ENCODE data around the gene PPP2R1A.

The PPP2R1A gene

DNA sequence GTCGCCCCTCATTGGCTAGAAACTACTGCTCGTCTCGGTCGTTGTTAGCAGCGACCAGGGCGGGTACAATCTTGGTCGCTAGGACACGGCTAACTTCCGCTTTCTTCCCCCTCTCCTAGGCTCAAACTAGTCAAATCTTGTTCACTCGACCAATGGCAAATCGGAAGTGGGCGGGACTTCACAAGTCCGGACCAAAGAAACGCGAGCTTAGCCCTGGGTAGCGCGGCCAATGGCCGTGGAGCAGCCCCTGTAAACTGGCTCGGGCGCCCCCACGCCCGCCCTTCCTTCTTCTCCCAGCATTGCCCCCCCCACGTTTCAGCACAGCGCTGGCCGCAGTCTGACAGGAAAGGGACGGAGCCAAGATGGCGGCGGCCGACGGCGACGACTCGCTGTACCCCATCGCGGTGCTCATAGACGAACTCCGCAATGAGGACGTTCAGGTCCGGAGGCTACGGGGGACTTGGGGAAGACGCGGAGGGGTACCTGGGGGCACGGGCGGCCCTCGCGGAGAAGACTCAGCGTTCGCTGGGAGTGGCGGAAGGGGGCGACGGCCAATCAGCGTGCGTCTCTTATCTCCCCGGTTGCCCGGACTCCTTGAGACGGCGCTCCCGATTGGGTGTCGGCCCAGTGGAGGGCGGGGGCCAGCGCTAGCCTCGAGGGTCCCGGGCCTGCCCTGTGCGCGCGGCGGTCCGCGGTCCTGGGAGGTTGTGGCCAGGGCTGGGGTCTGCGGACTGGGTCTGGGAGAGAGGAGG is at the start of gene PPP2R1A:
Gene PPP2R1A, plus strand, starts transcription at position 318 of the 752 bp plus-strand sequence. Its CDS starts 45 bp downstream, at position 363.
- in situ Hi-C loops (cut with HindIII; ENCODE audit: low sequenced_read_pairs): no loop called here

DNA sequence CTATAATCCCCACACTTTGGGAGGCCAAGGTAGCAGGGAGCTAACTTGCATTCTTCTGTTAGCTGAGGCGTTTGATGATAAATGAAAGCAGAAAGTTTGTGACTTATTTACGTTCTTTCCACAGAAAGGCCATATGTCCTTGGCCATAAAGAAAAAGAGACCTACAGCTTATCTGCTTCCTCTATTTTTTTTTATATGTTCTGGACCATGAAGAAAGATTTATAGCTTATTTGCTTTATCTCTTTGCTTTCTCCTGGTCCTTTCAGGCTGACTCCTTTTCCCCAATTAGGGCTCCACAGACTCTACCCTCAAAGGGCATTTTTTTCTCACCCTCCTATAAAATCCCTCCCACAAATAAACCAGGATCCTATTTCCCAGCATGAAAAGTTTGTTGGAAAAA is 48.6 kb upstream of the PPP2R1A start:
- in situ Hi-C loops (cut with HindIII; ENCODE audit: low sequenced_read_pairs): no loop called here

DNA sequence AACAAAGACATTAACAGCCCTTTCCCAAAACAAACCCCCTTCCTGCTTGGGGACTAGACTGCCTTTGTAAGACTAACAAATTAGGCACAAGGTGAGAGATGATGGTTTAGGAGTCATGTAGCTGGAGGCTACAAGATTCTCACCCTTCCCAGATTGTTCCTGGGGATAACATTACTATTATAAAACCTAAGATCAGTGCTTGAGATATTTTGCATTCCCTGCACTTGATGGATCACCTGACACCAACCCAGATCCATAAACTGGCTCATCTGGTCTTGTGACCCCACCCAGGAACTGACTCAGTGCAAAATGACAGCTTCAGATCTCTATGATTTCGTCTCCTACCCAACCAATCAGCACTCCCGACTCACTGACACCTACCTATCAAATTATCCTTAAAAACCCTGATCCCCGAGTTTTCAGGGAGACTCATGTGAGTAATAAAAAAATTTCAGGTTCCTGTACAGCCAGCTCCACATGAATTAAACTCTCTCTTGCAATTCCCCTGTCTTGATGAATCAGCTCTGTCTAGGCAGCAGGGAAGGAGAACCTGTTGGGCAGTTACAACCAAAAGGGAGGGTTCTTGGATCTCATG is 47.8 kb upstream of the PPP2R1A start:
- in situ Hi-C loops (cut with HindIII; ENCODE audit: low sequenced_read_pairs): no loop called here

DNA sequence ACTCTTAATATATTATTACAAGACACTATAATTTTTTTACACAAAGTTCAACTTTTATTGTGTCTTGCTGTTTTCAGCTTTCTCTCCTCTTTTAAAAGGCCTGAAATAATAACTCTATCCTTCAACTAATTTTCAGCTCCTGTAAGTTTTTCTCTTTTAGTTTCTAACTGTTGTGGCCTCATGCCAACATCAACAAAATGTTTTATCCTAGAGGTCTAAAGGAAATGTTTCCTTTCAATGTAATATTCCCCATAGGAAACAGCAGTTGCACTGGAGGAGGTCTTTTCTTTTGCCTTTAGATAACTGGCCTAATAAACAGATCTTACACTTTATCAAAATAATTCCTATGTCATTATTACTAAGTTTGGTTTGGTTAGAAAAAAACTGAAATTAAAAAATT is 41.6 kb upstream of the PPP2R1A start:
- in situ Hi-C loops (cut with HindIII; ENCODE audit: low sequenced_read_pairs): no loop called here

DNA sequence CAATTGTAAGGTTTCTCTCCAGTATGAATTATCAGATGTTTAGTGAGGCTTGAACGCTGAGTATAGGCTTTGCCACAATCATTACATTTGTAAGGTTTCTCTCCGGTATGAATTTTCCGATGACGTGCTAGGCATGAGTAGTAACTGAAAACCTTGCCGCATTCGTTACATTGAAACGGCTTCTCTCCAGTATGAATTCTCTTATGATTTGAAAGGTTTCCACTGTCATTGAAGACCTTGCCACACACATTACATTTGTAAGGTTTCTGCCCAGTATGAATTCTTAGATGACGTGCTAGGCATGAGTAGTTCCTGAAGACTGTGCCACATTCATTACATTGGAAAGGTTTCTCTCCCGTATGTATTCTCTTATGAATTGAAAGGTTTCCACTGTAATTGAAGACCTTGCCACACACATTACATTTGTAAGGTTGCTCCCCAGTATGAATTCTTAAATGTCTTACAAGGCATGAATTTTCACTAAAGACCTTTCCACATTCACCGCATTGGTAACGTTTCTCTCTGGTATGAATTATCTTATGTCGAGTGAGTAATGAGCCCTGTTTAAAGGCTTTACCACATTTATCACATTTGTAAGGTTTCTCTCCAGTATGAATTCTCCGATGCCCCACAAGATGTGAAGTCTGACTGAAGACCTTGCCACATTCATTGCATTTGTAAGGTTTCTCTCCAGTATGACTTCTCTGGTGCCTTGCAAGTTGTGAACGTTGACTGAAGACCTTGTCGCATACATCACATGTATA is 34.1 kb upstream of the PPP2R1A start:
- in situ Hi-C loops (cut with HindIII; ENCODE audit: low sequenced_read_pairs): no loop called here

DNA sequence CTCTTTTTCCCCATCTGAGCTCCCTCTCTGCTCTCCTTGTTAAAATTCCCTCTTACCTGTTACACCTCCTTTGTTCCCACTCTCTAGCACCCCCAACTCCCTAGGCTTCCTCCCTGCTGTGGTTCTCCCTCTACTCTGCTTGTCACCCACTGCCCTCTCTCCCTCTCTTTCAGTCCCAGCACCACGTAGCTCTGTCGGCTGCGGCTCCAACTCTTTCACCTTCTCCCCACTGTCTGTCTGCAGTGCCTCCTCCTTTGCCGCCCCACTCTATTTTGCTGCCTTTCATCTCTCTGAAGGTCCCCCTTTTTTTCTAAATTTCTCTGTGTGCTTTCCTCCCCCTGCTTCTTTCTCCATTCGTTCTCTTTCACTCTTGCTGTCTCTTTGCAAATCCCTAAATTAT is 19.5 kb upstream of the PPP2R1A start:
- in situ Hi-C loops (cut with HindIII; ENCODE audit: low sequenced_read_pairs): loop anchor here (5.0 kb wide), 1 partner anchor 33 kb away; the partner anchor contains the start of gene ZNF616

DNA sequence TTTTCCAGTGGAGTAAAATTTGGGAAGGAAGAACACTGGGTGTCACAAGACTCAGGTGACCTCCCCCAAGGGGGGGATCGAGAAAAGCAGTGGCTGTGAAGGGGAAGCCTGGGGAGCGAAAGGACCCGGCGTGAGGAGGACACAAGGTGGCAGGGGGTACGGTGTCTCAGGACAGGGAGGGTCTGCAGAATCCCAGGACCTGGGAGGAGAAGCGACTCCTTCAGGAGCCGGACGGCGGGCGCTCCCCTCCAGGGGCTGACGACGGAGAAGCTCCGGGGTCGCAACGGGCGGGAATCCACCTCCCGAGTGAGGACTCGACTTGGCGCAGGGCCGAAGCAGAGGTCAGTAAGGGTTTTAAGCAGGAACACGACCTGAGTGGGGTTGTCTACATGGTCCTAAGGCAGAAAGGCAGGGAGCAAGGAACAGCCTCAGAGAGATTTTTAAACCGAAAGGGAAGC is 19.0 kb upstream of the PPP2R1A start:
- in situ Hi-C loops (cut with HindIII; ENCODE audit: low sequenced_read_pairs): loop anchor here (5.0 kb wide), 1 partner anchor 34 kb away; the partner anchor contains the start of gene ZNF616

DNA sequence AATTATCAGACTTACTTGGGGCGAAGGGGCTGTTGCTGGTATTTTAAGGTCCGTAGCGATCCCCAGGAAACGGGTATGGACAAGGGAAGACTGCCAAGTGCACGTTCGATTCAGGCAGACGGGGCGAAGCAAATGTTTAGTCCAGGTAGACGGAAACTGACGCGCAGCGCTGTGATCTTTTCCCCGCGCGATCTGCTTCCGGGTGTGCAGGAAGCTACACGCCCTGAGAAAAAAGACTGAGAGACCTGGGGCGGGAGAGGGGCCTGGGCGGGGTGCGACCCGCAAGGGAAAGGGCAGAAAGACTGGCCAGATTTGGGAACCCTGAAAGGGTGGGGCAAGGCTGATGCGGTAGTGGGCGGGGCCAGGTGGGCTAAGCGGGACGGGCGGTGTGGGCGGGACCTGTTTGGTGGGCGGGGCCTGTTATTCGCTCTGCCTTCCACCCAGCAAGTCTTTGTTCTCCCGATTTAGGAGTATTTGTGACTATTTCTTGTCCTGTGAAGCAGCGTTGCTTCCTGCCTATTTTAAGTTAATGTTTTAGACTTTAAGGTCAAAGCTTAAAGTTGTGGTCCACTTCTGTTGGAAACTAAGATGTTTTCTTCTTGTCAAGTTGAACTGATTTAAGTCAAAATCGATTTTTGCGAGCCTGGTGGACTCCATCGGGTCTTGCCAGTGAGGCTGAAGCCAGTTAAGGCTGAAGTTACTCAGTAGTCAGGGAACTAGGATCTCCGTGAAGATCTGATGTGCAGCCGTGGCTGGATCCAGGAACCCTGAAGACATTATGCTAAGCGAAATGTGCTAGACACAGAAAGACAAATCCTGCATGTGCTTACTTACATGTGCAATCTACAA is 18.3 kb upstream of the PPP2R1A start, which contains the start of gene ZNF836:
Gene ZNF836, minus strand, starts transcription at position 301 of the 849 bp plus-strand sequence. CDS start 3,549 bp downstream, outside the sequence.
- in situ Hi-C loops (cut with HindIII; ENCODE audit: low sequenced_read_pairs): loop anchor here (5.0 kb wide), 1 partner anchor 34 kb away; the partner anchor contains the start of gene ZNF616

DNA sequence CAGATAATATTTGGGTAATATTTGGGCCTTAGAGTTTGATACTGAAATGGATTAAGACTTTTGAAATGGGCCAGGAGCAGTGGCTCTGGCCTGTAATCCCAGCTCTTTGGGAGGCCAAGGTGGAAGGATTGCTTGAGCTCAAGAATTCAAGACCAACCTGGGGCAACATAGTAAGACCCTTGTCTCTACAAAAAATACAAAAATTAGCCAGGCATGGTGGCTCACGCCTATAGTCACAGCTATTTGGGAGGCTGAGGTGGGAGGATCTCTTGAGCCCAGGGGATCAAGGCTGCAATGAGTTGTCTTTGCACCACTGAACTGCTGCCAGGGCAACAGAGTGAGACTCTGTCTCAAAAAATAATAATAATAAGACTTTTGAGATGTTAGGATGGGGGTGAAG is 17.5 kb upstream of the PPP2R1A start:
- in situ Hi-C loops (cut with HindIII; ENCODE audit: low sequenced_read_pairs): loop anchor here (5.0 kb wide), 1 partner anchor 35 kb away; the partner anchor contains the start of gene ZNF616

DNA sequence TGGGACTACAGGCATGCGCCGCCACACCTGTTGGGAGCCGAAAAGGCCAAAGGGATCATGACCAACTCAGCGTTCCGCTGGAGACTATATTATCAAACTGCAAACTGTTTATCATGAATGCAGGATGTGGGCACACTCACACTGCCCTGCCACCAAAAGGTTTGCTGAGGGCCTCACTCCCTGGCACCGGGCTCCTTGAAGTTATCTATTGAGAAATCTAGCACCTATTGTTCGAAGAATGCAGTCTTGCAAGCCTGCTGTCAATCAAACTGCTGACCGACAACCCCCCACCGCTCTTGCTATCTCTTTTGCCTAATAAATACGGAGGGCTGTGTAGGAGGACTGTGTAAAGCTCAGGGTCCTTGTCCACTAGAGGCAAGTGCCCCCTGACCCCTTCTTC is 13.3 kb upstream of the PPP2R1A start:
- in situ Hi-C loops (cut with HindIII; ENCODE audit: low sequenced_read_pairs): no loop called here

DNA sequence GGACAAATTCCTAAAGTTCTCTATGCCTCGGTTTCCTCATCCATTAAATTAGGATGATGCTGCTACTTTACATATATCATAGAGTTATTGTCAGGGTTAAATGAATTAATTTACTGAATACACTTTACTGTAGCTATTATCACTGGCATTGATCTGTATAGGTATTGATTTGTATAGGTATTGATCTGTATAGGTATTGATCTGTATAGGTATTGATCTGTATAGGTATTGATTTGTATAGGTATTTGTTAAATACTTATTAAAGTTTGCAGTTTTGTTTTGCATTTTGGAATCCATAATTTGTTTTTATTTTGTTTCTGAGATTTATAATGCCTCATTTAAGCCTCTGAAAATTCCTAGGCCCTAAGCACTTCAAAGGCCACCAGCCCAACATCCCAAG is 2.4 kb upstream of the PPP2R1A start:
- in situ Hi-C loops (cut with HindIII; ENCODE audit: low sequenced_read_pairs): no loop called here

DNA sequence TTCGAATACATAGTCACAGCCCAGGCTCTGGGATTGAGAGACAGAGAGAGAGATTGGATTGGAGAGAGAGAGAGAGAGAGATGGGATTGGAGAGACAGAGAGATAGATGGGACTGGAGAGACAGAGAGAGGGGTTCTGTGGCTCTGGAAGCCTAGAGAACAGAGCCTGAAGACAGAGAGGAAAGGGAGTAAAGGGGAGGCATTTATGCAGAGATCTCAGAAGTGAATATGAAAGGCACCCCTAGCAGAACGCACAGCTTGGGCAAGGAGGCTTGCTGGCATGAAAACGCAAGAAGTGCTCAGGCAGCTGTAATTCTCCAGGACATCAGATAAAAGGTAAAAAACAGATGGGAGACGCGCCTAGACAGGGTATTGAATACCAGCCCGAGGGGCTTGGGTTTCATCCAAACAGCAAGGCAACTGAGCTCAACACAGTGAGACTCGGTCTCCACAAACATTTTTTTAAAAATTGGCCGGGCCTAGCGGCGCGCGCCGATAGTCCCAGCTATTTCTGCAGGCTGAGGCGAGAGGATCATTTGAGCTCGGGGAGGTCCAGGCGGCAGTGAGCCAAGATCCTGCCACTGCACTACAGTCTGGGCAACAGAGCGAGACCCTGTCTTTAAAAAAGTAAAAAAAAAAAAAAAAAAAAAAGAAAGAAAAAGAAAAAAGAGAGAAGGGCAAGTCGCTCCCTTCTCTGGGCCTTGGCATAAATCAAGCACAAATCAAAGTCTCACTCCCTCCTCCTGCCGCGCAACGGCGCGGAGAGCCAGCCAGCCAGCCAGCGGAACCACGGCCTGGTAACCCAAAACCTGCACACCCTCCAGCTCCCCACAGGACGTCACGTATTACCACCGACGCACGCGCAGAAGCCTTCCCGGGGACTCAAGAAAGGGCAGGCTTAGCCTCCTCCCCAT is 774 bp upstream of the PPP2R1A start:
- in situ Hi-C loops (cut with HindIII; ENCODE audit: low sequenced_read_pairs): no loop called here

DNA sequence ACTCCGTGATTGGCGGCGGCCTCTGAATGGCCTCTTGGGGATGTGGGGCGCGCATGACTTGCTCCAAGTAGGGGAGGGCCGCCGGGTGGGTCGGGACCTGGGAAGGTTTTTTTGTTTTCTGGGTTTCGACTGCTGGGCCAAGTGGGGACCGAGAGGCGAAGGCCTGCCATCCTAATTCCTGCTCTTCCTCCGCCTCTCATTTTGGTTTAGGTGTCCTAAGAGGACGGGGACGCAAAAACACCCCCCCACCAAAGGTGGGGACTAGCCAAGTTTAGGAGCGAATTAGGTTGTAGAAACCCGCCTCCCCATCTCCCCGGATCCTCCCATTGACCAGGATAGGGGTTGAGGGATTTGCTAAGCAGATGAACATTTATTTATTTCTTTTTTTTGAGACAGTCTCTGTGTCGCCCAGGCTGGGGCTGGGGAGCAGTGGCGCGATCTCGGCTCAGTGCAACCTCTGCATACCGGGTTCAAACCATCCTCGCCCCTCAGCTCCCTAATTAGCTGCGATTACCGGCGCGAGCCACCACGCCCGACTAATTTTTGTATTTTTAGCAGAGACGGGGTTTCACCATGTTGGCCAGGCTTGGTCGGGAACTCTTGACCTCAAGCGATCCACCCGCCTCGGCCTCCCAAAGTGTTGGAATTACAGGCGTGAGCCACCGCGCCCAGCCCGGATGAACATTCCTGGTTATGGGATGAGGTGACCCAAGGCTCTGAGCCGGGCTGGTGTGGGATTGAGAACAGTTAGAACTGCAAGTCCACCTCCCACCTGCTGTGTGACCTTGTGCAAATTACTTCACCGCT is 838 bp downstream of the PPP2R1A start:
- in situ Hi-C loops (cut with HindIII; ENCODE audit: low sequenced_read_pairs): no loop called here

DNA sequence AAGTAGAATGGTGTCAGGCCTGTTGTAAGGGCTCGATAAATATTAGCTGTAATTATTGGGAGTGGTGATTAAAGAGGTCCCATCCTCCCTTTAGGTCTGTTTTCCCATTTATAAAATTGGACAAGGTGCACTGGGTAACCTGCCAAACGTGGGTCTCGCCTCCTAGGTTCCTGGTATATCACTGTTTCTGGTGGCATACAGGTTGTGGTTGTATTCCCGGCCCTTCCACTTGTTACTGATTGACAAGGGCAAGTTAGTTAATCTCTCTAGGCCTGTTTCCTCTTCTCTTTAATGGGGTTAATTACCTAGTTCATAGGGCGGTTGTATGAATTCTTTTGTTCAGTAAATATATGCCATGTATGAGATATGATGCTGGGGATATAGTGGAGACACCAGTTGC is 1.5 kb downstream of the PPP2R1A start:
- in situ Hi-C loops (cut with HindIII; ENCODE audit: low sequenced_read_pairs): no loop called here

DNA sequence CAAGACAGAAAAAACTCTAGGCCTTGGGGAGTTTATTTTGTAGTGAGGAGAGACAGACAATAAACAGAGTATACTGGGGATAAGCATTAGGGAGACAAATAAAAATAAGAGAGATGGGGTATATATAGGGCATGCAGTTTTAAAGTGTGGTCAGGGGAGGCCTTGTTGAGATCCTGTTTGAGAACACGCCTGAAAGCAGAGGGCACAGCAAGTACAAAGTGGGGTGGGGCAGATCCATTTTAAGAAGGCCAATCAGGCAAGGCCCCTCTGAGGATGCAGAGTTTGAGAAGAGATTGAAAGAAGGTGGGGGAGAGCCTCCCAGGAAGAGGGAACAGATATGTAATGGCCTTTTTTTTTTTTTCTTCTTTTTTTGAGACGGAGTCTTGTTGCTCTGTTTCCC is 2.1 kb downstream of the PPP2R1A start:
- in situ Hi-C loops (cut with HindIII; ENCODE audit: low sequenced_read_pairs): no loop called here

DNA sequence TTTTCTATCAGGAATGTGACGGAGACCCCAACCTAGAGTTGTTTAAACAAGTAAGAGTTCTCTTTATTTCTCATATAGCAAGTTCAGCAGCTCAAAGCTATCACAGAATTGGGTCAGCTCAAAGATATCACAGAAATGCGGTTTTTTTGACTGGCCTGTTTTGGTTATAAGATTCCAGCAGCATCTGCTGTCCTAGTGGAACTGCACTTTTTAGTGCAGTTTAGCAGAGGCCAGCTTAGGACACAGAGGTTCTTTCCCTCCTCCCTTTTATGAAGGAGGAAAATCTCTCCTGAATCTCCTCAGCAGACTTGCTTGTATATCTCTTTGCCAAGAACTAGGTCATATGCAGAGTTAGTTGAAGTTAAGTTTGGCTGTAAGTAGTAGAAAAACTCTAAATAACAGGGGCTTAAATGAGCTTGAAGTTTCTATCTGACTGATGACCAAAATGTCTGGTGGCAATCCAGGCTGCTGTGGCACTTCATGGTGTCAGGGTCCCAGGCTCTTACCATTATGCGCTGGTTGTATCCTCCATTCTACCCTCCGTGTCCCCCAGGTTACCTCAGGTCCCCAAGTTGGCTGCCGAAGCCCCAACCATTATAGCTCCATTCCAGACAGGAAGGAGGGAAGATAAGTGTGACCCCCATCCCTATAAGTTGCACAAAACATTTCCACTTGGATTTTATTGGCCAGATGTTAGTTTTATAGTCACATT is 6.6 kb downstream of the PPP2R1A start:
- in situ Hi-C loops (cut with HindIII; ENCODE audit: low sequenced_read_pairs): no loop called here

DNA sequence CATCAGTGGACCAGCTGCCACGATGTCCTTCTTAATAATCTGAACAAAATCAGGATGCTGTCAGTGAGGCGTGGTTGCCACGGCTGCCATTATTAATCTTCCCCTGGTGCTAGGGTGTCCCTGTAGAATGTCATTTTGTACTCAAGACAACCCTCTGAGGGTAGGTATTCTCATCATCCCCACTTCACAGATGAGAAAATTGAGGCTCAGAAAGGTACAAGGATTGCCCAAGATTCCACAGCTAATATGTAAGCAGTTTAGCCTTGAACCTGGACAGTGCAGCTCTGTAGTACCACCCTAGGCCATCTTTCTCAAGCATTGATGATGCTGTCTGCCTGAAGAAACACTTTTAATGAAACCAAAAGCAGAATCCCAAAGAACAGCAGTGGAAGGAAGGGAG is 8.1 kb downstream of the PPP2R1A start:
- in situ Hi-C loops (cut with HindIII; ENCODE audit: low sequenced_read_pairs): no loop called here

DNA sequence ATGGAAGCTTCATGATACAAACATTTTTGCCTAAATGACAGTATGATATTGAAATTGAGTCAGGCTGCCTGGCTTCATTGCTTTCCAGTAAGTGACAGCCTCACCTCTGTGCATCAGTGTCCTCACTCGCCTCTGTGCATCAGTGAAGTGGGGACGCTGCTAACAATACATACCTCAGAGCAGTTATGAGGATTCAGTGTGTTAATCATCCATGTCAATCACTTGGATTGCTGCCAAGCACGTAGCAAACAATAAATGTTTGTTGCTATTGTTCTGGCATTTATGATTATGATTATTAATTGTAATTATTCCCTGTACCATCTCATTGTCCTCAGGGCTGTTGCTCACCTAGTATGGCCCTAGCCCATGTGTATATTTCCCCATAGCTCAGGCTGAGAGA is 8.8 kb downstream of the PPP2R1A start:
- in situ Hi-C loops (cut with HindIII; ENCODE audit: low sequenced_read_pairs): no loop called here

Data from endothelial cell of hepatic sinusoid (primary cell).